Coronary artery (tissue), 2 donors: ENCODE results near the gene LHPP.

Experiments
- DNase-seq: peaks from one replicate; pipeline ENCODE4 v3.0.0-alpha.2; 2017; ENCODE audit warnings: low spot score
- H3K27ac ChIP-seq, 2 donors: fragments of 200-600 bp; sonication (generic); one replicate each; pipeline ENCODE4 v1.5.1; 2016 to 2019
- H3K4me3 ChIP-seq: fragments of 200-600 bp; sonication (generic); 2 replicates; pipeline ENCODE4 v1.5.1; 2016; ENCODE audit warnings: mild to moderate bottlenecking, moderate library complexity
- TF ChIP-seq, protein P1 (sequence below): fragments of 200-600 bp; sonication (generic); IDR thresholded peaks from one replicate; pipeline ENCODE4 v1.5.1; 2019; ENCODE audit warnings: antibody characterized with exemption

Gene LHPP

GRCh38 chr10:124521429-124521871, 59.8 kb downstream of the LHPP start:
- TF ChIP-seq, protein P1, sequence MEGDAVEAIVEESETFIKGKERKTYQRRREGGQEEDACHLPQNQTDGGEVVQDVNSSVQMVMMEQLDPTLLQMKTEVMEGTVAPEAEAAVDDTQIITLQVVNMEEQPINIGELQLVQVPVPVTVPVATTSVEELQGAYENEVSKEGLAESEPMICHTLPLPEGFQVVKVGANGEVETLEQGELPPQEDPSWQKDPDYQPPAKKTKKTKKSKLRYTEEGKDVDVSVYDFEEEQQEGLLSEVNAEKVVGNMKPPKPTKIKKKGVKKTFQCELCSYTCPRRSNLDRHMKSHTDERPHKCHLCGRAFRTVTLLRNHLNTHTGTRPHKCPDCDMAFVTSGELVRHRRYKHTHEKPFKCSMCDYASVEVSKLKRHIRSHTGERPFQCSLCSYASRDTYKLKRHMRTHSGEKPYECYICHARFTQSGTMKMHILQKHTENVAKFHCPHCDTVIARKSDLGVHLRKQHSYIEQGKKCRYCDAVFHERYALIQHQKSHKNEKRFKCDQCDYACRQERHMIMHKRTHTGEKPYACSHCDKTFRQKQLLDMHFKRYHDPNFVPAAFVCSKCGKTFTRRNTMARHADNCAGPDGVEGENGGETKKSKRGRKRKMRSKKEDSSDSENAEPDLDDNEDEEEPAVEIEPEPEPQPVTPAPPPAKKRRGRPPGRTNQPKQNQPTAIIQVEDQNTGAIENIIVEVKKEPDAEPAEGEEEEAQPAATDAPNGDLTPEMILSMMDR: no peak
- Histone ChIP-seq H3K27ac (no peak overlapping the region), H3K4me3 (no peak overlapping the region)
- no peak for DNase-seq

DNA sequence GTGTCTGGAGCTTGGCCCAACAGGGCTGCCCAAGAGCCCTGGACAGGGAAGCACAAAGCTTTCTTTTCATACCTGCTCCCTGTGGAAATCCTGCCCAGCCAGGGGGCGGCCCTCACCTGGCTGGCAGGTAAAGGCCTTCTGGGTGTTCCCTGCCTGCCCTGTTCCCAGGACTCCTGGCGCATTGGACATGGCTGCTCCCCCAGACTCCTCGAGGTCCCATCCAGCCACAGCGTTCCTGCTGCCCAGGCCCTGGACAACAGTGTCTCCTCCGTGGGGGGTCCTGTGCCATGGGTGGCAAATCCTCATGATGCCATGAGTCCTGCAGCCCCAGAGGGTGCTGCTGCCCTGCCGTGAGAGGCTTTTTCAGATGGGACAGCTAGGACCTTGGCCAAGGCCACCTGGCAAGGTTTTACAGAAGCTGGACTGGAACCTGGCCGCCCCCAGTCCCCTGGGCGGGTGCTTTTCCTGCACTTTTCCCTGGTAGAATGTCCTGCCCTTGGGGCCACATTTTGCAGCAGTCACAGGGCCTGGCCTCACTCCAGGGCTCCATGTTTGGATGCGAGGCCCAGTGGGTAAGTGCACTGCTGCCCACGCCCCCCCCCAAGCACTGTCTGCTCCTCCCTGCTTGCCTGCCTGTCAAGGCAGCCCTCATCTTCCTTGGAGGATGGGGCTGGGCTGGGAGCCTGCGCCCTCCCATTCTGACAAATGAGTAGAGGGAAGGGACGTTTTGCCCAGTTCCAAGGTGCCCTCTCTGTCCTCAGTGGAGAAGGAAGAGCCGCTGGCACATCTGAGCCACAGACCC, 60.7 kb downstream of the LHPP start:
- no peak for DNase-seq
- Histone ChIP-seq H3K27ac (peak overlapping the region in 1 of 2 donors; percentile 68), H3K4me3 (no peak overlapping the region)
- TF ChIP-seq, protein P1: no peak

DNA sequence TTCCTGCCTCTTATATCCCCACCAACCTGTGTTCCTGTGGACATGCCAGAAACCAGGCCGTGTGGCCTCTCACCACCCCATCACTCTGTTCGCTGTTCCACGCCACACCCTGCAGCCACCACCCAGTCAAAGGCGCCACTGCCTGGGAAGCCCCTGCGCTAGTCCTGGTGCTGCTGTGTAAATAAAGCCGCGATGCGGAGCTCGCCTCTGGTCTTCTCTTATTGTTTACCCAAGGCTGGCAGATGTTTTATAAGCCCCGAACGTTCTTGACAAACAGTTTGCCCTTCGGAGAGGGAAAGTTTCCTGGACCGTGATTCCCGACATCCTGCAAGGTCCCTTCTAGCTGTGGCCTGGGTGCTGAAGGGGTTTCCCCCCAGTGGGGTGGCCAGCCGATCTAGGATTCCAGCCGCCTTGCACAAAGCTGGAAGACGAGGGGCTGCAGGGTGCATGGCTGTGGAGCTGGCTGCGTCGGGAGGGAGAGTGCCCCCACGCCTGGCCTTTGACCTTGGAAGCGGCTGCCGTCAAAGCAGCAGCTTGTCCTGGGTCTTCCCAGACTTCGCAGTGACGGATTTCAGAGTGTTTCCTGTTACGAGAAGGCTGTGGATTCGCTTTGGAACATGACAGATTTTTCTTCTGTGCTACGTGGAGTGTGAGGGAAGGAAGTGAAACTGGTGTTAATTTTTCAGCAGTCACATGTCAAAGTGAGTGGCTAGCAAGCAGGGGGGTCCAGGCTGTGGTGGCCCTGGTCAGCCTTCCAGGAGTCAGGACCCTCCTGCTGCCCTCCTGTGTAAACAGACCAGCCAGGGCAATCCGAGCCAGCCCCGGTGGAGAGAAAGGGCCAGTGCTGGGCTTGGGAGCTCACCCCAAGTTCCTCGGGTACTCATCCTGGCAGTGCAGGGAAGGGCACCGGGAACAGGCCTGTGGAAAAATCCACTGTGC, 61.6 kb downstream of the LHPP start:
- H3K4me3 ChIP-seq: peak overlapping the region; percentile 40
- DNase-seq: no peak
- peak overlapping the region in 1 of 2 donors; percentile 68 for H3K27ac ChIP-seq
- TF ChIP-seq, protein P1: no peak

- DNase-seq: no peak
- TF ChIP-seq, protein P1: no peak
- no peak overlapping the region for H3K4me3 ChIP-seq
- H3K27ac ChIP-seq: peak overlapping the region in 1 of 2 donors; percentile 68
These were observed 62.3 kb downstream of the LHPP start for GRCh38 chr10:124523901-124524300.

GRCh38 chr10:124524991-124525653, 63.5 kb downstream of the LHPP start:
- Histone ChIP-seq H3K4me3 (no peak overlapping the region), H3K27ac (no peak overlapping the region)
- TF ChIP-seq, protein P1: no peak
- DNase-seq: no peak

DNA sequence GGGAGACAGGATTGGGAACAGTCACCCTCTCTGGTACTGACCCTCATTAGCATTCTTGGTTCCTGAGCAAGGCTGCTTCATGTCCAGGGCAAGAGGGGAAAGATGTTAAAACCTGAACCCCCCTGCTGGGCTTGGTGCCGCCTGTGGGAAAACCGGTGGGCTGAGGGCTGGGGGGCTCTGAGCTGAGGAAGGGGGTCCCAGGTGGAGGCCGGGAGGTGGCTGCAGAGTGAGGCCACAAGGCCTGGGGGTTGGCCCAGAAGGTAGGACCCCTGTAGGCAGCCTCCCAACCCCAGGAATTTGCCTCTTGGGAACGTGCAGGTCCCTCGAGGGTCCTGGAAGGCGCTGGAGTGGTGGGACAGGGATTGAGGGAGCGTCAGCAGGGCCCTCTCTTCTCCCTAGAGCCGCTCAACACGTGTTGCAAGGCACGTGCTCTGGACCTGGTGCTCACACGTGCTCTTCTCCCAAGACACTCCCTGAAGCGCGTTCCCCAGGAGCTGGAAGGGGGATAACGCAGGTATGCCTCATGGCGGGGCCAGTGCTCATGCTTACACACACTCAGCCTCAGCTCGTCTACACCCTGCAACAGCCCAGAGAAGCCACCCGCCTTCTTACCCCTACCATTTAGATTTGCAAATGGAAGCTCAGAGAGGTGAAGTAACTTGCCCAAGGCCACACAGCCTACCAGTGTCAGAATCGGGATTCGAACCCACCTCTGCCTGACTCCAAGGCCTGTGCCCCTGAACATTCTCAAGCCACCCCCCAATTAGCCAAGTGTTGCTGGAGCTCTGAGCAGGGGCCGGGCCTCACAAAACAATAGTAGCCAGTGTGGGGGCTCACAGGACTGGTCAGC, 64.4 kb downstream of the LHPP start:
- TF ChIP-seq, protein P1: no peak
- no peak overlapping the region for H3K4me3 ChIP-seq
- DNase-seq: no peak
- H3K27ac ChIP-seq: no peak overlapping the region
